D341Med (cell line): ENCODE measurements around the gene FAIM2.
"Not testable (repeated sequence)": the region's sequence is repeated elsewhere in the genome, so short reads cannot be mapped to it uniquely, and the experiment has no call there.

Experiments used
- DNase-seq: peaks from one replicate; pipeline ENCODE4 v3.0.0; 2012; ENCODE audit warnings: low spot score

FAIM2 gene

DNA sequence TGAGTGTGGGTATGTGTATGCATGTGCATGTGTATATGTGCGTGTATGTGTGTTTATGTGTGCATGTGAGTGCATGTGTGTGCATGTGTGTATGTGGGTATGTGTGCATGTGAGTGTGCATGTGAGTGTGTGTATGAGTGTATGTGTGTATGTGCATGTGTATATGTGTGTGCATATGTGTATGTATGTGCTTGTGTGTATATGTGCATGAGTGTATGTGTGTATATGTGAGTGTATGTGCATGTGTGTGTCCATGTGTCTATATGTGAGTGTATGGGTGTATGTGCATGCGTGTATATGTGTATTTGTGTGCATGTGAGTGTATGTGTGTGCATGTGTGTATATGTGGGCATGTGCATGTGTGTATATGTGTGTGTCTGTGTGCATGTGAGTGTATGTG lies 25.7 kb downstream of the FAIM2 start:
- DNase-seq: no peak

DNA sequence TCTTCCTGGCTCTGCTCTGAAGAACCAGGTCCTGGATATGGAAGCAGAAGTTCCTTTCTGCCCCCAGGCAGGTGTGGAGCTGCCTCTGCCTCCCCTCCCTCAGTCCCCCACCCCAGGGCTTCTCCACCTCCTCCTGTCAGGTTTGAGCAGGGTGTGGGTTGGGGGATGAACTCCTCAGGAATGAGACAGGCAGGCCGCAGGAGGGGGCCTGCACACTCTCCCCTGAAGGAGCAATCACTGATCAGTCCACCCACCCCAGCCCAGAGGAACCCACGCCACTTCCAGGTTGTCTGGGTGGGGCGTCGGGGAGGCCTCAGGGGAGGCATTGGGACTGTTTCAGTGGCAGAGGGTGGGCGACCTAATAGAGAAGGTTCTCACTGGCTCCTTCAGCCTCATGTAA lies 26.6 kb downstream of the FAIM2 start:
- no peak for DNase-seq

- DNase-seq: no peak
Measured at GRCh38 chr12:49876070-49876469, 27.6 kb downstream of the FAIM2 start.

DNA sequence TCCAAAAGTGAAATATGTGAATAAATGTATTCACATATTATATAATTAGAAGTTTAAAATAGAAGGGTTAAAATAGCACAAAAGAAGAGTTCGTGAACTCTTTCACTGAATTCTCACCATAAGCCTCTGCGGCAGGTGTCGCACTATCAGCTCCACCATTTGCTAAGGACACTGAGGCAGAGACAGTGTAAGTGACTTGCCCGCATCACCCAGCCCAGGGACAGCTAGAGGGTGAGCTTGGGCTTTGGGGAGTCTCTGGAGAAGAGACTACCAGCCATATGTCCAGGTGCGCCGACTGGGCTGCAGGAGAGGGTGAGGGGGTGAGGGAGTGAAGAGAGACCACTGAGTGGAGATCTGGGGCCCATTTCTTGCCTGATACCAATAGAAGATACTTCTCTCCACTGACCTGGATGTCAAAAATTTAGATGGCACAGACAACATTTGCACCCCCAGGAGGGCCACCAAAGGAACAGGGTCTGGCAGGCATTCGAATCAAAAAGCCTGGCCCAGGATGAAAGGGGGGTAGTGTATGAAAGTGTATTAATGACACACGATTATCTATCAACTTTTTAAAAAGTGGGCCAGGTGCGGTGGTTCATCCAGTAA lies 28.5 kb downstream of the FAIM2 start:
- DNase-seq: no peak

DNA sequence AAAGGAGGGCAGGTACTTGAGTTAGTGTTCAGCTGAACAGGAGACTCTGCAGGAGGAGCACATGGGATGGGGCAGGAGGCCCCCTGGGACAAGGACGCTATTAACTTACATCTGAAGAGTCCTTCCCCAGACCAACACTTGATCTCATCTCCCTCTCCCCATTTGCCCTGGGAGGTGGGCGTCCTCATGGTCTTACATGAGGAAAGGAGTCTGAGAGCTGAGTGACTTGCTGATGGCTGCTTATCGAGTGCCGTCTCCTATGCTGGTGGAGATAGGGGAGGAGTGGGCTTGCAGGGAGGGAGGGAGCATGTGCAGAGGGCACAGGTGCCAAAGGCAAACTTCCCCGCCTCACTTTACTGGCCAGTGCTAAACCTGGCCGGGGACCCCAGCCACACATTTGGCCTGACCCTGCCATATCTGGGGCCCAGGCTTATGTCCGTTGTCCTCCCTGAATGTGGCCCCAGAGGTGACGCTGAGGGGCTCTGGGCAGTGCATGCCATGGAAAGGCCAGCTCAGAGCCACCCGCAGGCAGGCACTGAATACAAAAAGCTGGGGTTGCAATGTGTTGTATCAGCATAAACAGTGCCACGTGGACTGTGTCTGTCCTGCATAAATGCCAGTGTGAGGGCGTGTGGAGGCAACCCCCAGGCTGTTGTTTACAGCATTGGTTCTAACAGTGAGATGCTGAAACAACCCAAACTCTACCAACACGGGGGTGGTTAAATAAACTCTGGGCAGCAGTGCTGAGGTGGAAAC lies 29.4 kb downstream of the FAIM2 start:
- DNase-seq: peak; percentile 20

DNA sequence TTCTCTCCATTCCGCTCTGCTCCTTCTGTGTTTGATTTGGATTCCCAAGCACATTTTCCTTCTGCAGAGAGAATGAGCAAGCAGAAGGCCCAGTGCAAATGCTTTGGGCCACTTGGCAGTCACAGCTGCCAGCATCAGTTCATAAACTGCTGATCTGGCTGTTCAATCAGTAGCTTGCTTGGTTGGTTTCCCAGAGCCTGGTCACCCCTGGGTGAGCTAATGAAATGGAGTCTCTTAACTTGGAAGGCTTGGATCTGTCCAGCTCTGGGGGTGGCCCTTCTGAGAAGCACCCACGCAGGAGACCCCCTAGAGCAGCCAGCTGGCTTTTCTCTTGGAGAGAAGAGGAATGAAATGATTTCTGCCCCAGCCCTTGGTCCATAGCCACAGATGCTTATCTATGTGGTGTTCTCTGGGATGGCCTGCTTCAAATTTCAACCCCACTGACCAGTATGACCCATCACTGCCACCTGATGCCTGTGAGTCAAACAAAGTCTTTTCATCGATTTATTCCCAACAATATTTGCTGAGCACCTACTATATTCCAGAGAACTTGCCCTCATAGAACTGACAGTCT lies 30.3 kb downstream of the FAIM2 start:
- peak; percentile 8 for DNase-seq

- DNase-seq: peak; percentile 50
Measured at GRCh38 chr12:49872781-49873181, 30.9 kb downstream of the FAIM2 start.

DNA sequence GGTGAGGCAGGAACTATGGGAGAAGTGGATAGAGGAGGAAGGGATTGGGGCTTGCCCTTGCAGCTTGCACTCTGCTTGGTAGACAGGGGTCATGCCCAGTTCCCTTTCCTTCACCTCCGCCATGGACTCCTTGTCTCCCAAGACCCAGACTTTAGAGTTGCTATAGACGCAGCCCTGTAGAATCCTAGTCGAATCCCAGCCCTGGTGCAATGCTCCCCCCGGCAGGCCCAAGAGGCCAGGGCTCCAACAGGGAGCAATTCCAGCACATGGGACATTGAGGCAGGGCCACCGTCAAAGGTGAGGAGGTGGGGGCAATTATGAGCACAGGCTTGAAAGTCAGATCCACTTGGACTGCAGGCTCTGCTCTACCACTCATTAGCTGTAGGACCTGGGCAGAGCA lies 31.3 kb downstream of the FAIM2 start:
- no peak for DNase-seq

DNA sequence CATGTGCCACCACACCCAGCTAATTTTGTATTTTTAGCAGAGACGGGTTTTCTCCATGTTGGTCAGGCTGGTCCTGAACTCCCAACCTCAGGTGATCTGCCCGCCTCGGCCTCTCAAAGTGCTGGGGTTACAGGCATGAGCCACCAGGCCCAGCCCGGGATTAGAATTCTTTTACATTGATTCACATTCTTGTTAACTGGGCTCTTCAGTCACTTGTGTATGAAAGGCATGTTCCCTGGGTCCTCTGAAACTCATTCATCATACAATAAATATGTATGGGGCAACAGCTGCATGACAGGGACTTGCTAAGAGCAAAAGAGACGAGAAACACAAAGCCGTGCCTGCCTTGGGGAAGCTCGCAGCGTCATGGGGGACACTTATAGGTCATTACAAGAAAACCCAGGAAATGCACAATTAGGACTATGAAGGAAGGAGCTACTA lies 31.9 kb downstream of the FAIM2 start:
- DNase-seq: not testable (repeated sequence)

DNA sequence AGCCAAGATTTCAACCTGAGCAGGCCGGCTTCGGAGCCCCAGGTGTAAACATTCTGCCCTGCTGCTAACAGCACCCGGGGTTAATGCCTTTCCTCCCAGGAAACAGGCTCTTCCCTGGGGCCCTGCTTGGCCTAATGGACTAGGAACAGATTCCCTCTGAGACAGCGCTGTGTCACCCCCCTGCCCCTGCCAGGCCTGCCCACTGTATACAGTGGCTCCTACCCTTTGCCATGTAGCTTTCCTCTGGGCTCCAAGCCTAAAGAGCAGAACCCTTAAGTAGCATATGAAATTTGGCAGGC lies 32.5 kb downstream of the FAIM2 start:
- peak; percentile 17 for DNase-seq

DNA sequence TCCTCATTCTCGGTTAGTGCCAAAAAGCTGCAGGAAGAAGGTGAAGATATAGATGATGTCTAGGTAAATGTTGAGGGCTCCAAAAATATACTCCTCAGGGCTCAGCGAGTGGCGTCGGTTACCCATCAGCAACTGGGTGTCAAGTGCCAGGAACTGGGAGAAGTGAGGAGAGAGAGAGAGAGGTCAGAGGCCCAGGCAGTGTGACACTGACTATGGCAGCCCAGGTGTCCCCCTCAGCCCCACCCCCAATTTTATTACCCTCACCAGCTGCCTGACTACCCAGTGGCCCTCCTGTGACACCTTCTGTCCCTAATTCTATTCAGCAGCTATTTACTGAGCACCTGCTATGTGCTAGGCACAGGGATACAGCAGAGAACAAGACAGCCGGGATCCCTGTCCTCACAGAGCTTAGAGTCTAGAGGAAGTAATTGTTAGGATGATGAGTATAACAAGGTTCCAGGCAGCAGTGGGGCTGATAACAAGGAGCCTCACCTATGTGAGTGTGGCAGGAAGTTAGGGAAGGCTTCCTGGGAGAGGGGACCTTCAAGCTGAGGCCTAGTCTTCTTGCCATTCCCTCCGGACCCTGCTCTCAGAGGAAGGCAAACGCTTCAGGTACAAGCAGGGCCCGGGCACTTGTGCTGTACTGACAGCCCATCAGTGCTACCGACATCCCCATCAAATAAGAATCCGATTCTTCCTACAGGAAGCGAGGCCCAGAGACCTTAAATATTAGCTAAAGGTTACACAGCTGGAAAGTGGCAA lies 33.0 kb downstream of the FAIM2 start:
- DNase-seq: no peak

GRCh38 chr12:49869816-49870500 lies 33.7 kb downstream of the FAIM2 start:
- DNase-seq: no peak

GRCh38 chr12:49868952-49869815 lies 34.5 kb downstream of the FAIM2 start:
- peak; percentile 67 for DNase-seq

GRCh38 chr12:49868449-49868848 lies 35.3 kb downstream of the FAIM2 start:
- peak; percentile 24 for DNase-seq

- no peak for DNase-seq
Measured at GRCh38 chr12:49867570-49868341, 35.9 kb downstream of the FAIM2 start.

DNA sequence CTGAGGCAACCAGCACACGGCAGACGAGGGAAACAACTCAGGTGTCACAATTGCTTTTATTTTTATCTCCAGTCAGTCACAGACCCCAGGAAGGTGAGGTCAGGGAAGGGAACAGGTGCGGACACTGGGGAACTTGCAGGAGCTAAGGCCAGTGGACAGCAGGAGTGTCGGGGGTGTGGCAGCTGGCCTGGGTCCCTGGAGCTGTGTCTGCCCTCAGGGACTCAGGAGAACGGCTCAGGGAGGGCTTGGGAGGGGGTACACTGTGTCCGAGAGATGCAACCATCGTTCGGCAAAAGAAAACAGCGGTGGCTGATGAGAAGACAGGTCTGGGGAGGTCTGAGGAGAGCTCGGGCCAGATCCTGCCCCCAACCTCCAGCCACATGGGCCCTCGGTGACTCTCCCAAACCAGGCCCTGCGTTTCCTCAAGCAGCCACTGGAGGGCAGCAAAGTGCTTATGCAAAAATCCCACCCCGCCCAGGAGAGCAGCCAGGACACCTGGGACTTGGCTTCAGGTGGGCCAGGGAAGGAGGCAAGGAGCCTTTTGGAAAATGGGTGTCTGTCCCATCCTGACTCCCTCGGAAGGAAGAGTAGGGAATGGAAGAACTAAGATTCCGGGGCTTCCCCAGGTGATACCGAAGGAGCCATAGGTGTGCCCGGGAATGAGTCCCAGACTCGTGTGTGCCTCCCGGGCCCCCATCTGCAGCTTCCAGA lies 36.7 kb downstream of the FAIM2 start:
- peak; percentile 91 for DNase-seq

- DNase-seq: no peak
Measured at GRCh38 chr12:49865782-49866135, 37.9 kb downstream of the FAIM2 start.

DNA sequence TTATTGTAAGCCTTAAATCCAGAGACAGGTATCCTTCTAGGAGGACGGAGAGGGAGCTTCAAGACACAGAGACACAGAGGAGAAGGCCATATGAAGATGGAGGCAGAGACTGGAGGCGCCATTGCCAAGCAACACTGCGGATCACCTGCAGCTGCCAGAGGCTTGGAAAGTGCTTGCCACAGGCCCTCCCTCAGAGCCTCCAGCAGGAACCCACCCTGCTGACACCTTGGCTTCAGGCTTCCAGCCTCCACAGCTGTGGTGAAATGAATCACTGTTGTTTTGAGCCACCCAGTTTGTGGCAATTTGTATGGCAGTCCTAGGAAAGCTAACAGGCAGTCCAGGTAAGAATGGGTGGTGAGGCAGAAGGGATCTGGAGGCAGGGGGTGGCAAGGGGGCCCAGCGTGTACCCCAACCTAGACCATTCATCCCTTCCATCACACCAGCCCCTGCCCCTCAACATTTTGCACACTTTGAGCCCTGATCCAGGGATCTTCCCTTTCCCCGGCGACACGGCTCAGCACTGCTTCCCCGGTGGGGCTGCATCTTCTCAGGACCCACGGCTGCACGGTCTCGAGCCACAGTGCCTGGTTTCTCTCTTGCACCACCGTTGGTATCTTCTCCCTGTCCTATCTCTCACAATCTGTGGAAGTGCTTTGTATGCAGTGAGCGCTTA lies 38.5 kb downstream of the FAIM2 start:
- no peak for DNase-seq

GRCh38 chr12:49864798-49865090 lies 39.0 kb downstream of the FAIM2 start:
- no peak for DNase-seq
